Measurements from ENCODE around the gene SASH1. TPM values are rescaled to one million over a fixed set of nuclear protein-coding genes. Genes with fewer than 3 reads are reported as not detected.
A peak's percentile ranks its signal among the peaks of the same experiment; 100 is the strongest.

SASH1 gene
- total RNA-seq, 1 donor from 2014 or later: 87.9 TPM

DNA sequence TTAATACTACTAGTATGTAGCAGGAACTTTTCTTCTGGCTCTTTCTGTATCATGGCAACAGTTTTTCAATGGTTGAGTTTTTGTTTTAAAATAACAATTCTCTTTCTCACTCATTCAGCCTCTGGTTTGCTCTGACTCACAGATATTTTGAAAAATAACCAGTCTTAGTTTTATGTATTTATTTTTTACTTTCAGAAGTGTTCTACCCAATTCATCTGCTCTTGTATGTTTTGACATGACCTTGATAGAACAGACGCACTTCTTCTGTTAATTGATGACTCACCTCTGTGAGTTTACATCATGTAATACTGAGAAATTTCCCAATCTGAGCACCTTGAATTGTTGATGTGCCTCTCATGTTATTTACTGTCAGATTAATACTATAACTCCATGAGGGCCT lies 178.9 kb downstream of the SASH1 start:
- peak; percentile 41 for DNase-seq (ENCODE audit: low read depth)

DNA sequence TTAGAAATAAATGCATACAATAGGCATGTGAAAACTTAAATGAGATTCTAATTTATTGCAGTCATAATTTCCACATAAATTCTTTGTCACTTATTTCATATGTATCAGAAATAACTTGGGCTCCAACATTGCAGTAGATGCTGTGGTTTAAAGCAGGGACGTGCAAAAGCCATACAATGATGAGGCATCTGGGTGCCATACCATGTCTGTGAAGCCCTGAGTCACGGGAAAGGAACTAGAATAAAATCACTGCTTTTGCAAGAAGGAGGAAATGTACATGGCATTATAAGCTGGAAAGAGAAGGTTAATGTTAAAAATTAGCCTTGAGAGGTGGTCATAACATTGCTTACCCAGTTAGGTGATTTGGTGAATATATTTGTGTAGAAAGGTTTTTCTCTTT lies 180.4 kb downstream of the SASH1 start:
- DNase-seq (ENCODE audit: low read depth): no peak

DNA sequence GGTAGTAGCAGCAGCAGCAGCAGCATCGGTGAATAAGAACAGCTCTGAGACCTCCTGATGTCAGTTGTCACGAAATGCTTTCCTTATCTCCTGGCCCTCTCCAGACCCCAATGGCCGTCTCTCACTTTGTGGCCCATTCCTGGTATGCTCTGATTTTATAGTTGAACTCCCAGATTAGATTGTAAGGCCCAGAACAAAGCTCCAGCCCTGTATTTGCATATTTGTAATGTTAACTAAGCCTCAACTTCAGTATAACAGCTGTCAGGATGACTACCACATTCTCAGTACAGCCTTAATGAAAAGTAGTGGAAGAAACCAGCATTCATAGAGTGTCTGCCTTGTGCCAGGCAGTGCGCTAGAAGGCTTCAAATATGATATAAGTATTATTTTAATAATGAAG lies 180.9 kb downstream of the SASH1 start:
- no peak for DNase-seq (ENCODE audit: low read depth)

DNA sequence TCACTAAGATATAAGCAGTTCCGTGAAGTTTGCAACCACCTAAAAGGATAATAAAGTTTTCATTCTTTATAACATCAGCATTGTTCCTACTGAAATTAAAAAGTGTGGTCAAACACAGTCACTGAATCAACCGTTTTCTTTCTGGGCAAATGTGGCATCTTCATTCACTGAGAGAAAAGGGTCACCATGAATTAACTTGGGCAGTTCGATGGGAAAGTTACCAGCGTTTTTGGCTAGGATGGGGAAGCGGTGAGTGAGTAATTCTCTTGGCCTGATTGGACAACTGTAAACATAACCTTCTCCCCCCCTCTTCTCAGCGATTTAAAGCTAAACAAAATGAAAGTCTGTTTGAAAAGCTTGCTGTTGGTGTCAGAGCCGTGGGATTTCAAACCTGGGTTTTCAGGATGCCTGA lies 181.8 kb downstream of the SASH1 start:
- DNase-seq (ENCODE audit: low read depth): no peak

DNA sequence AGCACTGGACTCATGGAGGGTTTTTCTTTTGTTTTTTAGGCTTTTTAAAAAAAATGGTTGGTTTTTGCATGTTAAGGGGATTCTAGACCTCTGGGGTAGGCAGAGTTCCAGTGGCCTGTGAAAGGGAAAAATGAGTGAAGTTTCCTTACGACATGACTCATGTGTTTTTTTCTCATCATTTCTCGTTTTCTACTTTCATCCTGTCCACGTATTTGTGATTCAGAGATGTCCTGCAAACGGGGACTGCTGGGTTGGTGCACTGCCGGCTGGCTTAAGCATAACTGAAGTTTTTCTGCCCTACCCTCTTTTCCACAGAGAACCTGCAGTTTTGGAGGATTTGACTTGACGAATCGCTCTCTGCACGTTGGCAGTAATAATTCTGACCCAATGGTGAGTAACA lies 182.3 kb downstream of the SASH1 start:
- no peak for DNase-seq (ENCODE audit: low read depth)

DNA sequence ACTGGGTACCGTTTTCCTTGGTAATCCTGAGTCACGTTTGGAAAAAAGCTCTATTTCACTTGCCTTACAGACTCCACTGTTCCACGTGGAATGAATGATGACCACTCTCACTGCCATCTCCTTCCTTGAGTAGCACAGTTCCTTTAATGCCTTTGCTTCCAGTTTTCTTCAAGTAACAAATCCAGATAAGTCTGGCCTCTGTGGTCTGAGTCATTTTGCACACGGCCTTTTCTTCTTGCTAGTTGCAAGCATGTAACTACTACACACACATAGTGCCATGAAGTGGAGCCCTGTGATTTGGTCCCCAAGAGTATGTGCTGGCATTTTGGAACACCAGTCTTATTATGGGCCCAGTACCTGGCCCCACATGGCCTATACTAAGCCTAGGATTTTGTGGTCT lies 182.8 kb downstream of the SASH1 start:
- DNase-seq (ENCODE audit: low read depth): peak; percentile 32

DNA sequence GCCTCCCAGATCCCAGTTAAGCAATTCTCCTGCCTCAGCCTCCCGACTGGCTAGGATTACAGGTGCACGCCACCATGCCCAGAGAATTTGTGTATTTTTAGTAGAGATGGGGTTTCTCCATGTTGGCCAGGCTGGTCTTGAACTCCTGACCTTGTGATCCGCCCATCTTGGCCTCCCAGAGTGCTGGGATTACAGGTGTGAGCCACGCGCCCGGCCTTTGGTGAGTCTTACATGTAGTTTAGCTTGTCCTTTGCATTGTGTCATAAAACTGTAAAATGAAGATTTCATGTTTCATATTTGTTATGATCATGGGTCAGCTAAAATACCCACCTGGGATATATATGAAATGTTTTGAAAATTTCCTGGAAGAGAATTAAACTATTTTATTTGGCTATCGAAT lies 183.5 kb downstream of the SASH1 start:
- DNase-seq (ENCODE audit: low read depth): no peak

DNA sequence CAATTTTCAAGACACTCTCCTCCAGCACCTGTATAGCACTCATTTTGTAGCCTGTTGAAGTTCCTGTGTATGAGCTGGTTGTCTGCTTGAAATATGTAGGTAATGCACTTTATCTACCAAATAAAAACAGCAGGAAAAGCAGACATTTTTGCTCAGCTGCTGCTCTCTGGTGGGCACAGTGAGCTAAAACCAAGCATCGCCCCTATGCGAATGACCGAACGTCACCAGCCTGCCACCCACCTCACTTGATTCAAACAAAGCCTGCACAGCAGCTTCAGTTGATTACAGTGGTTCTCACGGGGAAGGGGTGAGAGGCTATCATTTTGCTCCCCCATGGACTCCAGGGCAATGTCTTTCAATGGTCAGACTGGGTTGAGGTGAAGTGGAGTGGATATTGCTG lies 185.7 kb downstream of the SASH1 start:
- DNase-seq (ENCODE audit: low read depth): no peak

DNA sequence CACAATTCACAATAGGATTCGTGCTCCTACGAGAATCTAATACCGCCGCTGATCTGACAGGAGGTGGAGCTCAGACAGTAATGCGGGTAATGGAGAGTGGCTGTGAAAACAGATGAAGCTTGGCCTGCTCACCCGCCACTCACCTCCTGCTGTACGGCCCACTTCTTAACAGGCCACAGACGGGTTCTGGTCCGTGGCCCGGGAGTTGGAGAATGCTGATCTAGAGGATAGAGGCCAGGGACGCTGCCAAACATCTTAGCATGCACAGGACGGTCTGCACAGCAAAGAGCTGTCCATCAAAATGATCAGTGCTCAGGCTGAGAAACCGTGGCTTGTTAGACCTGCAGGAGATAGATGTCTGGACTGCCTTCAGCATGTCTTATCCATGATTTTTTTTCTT lies 186.4 kb downstream of the SASH1 start:
- no peak for DNase-seq (ENCODE audit: low read depth)

DNA sequence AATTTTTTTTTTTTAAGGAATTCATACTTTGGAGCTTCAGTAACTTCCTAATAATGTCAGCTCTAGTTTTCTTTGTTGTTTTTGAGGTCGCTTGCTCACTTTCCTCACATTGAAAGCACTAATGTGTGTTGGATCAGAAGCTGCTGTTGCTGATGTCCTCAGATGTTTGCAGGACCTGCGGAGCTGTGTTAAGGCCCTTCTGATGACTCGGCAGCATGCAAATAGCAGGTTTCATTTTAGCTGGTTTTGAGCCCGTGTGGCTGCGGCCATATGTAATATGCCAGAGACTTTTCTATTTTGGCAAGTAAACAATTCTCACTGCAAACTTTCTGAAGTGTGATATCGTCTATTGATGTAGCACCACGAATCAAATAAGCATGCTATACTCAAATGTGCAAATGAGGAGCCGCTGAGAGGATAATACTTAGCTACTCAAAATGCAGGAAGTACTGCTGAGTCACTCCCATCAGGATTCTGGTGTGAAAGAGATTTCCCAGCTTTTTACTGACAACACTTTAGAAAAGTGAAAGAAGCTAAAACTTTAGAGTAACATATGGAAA lies 187.8 kb downstream of the SASH1 start:
- DNase-seq (ENCODE audit: low read depth): peak; percentile 61

DNA sequence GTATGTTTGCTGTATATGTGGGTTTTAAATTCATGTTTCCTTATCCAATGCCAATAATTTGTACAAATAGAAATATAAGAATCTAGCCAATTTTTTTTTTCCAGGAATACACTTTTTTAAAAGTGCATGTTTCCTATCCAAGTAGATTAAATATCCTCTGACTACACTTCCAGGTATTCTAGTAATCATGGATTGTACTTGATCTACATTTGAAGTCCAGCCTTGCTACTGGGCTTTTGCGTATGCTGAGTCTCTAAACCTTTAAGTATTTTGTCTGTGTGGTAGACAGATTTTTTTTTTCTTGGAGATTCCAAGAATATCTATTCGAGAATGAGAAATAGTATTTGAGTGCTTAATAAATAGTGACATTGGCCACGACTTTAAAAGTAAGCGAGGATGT lies 188.3 kb downstream of the SASH1 start:
- DNase-seq (ENCODE audit: low read depth): no peak

DNA sequence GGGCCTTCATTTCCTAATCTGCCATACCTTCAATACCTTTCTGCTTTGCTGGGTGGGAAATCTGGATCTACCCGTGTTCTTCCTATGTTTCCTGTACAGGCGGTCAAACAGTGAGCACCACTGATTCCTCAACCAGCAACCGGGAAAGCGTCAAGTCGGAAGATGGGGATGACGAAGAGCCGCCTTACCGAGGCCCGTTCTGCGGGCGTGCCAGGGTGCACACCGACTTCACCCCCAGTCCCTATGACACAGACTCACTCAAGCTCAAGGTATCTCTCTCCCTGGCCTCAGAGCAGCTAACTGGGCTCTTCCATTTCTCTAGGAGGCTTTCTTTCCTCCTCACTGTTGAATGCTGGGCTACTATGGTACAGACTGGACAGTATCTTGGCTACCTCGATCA lies 190.1 kb downstream of the SASH1 start:
- no peak for DNase-seq (ENCODE audit: low read depth)

DNA sequence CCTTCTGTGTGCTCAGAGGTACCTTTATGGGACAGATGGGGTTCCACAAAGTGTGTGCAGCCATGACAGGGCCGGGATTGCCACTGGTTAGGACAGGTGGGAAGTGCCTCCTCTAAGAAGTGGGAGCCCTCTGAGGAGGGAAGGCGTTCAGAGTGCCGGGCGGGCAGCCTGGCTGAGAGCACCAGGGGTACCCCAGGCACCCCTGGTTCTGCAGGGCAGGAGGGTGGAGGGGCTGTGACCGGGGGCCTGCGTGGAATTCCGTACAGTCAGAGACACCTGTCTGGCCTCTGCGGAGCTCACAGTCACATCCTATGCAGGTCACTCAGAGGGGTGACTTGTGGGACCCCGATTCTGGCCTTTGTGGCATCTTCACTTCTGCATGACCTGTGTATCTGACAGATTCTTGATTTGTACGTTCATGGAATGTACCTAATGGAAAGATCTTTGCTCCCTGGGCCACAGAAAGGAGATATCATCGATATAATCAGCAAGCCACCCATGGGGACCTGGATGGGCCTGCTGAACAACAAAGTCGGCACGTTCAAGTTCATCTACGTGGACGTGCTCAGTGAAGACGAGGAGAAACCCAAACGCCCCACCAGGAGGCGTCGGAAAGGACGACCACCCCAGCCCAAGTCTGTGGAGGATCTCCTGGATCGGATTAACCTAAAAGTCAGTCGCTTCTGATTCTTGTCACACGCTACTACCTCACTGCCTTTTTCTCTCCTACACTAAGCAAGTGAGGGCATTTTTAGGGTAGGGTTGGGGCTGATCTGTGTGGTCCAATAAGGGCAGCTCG lies 190.9 kb downstream of the SASH1 start:
- no peak for DNase-seq (ENCODE audit: low read depth)

DNA sequence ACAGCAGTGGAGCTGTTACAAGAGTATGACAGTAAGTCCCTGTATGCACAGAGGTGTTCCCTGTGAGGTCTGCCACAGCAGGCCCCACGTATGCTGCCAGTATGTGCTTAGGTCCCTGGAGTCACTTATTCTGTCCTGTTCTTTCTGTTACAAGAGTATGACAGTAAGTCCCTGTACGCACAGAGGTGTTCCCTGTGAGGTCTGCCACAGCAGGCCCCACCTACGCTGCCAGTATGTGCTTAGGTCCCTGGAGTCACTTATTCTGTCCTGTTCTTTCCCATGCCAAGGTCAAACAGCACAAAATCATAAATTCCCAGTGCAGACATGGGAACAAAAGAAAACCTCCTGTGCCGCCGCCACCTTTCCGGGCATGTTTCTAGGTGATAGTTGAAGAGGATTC lies 192.2 kb downstream of the SASH1 start:
- no peak for DNase-seq (ENCODE audit: low read depth)

DNA sequence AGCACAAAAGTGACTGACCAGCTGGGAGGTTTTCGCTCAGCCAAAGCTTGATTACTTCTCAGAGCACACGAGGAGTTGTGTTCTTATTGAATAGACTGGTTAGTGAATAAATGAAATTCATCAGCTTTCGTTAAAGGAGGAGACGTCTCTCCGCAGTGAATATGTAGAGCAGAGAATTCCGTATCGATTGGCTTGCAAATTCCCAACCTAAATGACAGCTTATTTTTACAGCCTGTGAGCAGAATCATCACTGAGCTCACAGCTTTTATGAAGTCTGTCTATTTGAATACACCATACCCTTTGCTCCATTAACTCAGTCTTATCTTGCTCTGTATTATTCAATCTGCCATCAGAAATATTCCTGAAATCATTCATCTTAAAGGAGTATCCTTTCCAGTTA lies 192.7 kb downstream of the SASH1 start:
- DNase-seq (ENCODE audit: low read depth): no peak

DNA sequence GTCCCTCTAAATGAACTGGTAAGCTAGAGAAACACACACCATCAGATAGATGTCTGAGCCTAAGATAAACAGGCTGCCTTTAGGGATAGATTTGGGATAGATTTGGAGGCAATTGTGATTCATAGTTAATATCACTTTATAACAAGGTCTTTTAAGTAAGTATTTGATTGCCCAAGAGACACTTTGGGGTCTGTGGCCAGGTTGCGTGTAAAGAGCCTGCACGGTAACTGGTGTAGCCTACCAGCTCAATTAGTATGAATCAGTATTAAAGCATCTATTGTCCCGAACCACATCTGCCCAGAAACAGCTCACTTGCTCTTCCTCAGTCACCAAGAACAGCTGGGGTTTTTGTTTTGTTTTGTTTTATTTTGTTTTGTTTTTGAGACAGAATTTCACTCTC lies 193.3 kb downstream of the SASH1 start:
- DNase-seq (ENCODE audit: low read depth): no peak

DNA sequence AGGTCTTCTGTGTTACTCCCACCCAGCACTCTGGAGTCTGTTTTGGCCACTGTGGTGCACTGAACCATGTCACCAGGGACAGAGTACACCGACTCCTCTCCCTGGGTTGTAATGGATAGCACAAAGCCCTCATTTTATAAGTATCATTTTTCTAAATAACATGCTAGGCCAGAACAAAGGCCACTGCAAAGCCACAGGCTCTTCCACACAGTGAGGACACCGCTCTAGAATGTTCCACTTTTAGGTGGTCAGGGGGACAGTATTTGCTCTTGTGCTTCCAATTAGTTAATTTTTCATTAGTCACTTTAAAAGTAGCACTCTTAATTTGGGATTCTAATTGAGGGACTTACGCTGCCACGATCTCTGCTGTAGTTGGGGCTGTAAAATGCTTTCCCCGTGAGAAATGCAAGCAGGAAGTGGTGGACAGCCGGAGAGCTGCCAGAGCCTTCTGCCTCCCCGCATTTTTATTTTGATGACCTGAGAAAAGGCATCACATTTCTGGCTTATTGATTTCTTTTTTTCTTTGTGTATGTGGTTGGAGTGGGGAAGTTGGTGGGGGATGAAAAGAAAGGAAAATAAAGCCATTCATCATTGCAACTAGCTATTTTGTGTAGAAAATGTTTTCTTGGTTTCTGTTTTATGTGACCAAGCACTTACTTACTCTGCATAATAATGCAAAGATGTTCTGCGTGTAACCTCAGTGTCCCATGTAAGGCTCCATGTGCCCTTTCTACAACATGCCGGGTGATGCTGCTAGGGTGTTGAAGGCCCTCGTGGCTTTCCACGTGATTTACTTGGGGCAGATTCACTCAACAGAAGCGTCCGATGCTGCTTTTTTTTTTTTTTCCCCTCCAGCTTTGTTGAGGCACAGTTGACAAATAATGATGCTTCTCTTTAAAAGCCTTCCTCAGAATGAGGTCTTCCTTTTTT lies 195.9 kb downstream of the SASH1 start:
- DNase-seq (ENCODE audit: low read depth): peak; percentile 19

DNA sequence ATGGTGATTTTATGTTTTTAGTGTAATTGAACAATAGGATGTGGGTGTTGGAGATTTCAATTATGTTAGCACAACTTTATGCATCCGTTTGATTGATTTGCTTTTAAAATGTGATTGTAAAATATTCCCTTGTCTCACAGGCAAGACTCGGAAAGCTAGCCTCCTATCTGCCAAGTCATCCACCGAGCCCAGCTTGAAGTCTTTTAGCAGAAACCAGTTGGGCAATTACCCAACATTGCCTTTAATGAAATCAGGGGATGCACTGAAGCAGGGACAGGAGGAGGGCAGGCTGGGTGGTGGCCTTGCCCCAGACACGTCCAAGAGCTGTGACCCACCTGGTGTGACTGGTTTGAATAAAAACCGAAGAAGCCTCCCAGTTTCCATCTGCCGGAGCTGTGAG lies 200.9 kb downstream of the SASH1 start:
- DNase-seq (ENCODE audit: low read depth): no peak

DNA sequence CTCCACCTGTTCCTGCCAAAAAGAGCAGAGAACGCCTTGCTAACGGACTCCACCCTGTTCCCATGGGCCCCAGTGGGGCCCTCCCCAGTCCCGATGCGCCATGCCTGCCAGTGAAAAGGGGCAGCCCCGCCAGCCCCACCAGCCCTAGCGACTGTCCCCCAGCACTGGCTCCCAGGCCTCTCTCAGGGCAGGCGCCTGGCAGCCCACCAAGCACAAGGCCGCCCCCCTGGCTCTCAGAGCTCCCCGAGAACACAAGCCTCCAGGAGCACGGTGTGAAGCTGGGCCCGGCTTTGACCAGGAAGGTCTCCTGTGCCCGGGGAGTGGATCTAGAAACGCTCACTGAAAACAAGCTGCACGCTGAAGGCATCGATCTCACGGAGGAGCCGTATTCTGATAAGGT lies 201.8 kb downstream of the SASH1 start:
- no peak for DNase-seq (ENCODE audit: low read depth)

DNA sequence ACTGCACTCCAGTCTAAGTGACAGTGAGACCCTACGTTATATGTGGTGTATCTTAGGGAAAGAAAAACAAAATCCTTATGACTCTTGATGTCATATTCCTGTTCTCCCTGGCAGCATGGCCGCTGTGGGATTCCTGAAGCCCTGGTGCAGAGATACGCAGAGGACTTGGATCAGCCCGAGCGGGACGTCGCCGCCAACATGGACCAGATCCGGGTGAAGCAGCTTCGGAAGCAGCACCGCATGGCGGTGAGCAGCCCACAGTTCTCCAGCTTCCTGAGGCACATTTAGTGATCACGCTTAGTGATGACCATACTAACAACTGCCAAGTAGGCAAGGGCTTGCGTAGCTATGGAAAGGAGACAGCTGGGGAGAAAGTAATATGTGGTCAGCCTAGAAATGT lies 203.3 kb downstream of the SASH1 start:
- no peak for DNase-seq (ENCODE audit: low read depth)

DNA sequence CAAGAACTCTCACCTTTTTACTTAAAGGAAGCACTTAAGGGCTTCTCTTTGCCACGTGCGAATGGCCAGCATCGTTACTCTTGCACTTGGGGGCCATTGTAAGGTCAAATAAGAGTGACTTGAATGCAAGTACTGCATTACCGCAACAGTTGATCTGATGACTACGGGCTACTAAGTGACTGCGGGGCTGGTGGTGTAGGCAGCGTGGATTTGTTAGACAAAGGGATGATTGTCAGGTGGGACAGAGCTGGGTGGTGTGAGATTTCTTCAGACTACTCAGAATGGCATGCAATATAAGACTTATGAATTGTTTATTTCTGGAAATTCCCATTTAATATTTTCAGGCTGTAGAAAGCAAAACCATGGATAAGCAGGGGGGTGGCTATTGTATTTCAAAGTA lies 204.5 kb downstream of the SASH1 start:
- DNase-seq (ENCODE audit: low read depth): no peak

DNA sequence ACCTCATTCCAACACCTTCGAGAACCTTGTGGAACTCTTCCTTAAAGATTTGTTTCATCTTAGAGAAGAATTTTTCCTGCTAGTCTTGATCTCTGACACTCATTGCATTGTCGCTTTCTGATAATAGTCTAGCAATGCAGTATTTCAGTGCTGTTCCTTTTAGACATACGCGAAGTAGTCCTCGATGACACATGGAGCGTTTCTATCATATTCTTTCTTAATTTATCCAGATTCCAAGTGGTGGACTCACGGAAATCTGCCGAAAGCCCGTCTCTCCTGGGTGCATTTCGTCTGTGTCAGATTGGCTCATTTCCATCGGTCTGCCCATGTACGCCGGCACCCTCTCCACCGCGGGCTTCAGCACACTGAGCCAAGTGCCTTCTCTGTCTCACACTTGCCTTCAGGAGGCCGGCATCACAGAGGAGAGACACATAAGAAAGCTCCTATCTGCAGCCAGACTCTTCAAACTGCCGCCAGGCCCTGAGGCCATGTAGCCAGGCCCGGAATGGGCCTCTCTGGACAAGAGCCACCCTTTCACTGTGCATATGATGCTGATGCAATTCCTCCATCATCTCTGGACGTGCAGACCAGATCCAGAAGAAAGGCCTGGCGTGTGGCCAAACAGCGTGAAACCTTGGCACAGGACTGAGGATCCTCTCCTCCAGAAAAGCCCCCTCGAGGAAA lies 205.6 kb downstream of the SASH1 start:
- no peak for DNase-seq (ENCODE audit: low read depth)
